Activated CD8-positive, alpha-beta memory T cell treated with anti-CD3 and anti-CD28 coated beads for 24 hours (primary cell): ENCODE data around the gene SNRNP35.
"Not testable (repeated sequence)": the region's sequence is repeated elsewhere in the genome, so short reads cannot be mapped to it uniquely, and the experiment has no call there.

Source experiments
- DNase-seq: peaks from one replicate; pipeline ENCODE4 v3.0.0-alpha.2; 2020

Gene SNRNP35

DNA sequence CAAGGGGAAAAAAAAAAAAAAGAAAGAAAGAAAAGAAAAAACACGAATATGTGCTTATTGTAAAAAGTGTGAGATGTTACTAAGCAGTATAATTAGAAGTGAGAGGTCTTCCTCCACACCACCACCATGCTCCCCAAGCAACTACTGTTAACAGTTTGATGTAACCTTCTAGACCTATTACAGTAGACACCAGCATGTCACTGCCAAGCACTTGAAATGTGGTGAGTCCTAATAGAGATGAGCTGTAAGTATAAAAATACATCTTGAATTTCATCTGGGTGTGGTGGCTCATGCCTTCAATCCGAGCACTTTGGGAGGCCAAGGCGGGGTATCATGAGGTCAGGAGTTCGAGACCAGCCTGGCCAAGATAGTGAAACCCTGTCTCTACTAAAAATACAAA, 8.1 kb upstream of the SNRNP35 start:
- DNase-seq = no peak

DNA sequence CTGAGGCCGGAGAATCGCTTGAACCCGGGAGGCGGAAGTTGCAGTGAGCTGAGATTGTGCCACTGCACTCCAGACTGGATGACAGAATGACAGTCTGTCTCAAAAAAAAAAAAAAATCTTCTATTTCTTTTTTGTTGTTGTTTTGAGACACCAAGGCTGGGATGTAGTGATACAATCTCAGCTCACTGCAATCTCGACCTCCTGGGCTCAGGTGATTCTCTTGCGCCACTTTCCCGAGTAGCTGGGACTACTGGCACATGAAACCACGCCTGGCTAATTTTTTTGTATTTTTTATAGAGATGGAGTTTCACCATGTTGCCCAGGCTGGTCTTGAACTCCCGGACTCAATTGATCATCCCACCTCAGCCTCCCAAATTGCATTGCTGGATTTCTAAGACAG, 7.3 kb upstream of the SNRNP35 start:
- no peak for DNase-seq

DNA sequence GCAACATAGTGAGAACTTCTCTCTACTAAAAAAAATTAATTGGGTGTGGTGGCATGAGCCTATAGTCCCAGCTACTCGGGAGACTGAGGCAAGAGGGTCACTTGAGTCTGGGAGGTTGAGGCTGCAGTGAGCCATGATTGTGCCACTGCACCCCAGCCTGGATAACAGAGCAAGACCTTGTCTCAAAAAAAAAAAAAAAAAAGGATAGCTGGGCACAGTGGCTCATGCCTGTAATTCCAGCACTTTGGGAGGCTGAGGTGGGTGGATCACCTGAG, 5.7 kb upstream of the SNRNP35 start:
- DNase-seq = not testable (repeated sequence)

DNA sequence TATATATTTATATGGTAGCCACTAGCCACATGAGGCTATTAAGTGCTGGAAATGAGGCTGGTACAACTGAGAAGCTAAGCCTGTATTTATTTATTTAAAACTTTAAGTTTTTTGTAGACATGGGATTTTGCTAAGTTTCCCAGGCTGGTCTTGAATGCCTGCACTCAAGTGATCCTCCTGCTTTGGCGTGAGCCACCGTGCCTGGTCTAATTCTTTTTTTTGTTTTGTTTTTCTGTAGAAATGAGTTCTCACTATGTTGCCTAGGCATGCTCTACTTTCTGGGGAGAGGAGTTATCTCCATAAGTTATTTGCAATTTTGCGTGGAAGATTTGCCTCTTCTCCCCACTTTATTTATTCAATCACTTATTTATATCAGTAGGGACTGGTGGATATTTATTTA, 4.8 kb upstream of the SNRNP35 start:
- no peak for DNase-seq

DNA sequence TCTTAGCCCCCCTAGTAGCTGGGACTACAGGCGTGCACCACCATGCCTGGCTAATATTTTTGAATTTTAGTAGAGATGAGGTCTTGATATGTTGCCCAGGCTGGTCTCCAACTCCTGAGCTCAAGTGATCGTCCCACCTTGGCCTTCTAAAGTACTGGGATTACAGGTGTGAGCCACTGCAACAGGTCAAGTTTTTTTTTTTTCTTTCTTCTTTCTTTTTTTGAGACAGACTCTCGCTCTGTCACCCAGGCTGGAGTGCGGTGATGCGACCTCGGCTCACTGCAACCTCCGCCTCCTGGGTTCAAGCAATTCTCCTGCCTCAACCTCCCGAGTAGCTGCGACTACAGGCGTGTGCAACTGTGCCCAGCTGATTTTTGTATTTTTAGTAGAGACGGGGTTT, 5.2 kb downstream of the SNRNP35 start:
- not testable (repeated sequence) for DNase-seq

DNA sequence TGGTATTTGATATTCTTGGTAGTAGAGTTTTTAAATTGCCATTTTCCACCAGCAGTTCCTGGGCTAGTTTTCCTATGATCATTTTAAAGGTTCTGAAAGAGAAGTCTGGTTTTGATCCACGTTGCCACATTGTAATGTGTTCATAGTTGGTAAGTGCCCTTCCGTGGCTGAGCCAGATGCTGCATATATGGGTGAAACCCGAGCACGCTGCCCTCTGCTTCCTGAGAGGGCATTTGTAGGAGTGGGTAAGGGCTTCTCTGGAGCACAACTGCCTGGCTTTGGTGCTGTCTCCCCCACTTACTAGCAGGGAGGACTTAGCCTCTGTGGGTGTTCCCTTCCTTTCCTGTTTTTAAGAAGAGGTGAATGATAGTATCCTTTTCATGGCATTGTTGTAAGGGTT, 7.1 kb downstream of the SNRNP35 start:
- no peak for DNase-seq

DNA sequence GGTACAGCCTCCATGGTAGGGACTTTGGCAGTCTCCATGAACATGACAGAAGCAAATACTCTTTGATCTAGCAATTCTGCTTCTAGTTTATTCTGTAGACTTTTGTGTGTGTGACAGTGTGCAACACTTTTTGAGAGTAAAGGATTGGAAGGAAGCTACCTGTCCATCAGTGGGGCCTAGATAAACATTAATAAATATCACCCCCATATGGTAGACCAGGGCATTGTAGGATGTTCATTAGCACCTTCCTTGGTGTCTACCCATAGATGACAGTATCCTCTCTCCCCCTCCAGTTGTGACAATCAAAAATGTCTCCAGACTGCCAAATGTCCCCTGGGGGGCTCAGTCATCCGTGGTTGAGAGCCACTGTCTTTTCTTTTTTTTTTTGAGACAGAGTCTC, 10.8 kb downstream of the SNRNP35 start:
- DNase-seq = no peak

DNA sequence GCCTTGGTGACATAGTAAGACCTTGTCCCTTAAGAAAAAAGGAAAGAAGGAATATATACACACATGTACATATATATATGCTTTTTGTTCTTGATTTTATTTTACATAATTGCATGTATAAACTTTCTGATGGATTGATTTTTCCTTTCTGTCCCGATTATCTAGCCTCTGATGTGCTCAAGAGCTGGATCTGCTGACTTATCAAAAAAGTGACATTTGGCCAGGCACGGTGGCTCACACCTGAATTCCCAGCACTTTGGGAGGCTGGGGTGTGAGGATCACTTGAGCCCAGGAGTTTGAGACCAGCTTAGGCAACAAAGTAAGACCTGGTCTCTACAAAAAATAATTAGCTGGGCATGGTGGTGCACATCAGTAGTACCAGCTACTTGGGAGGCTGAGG, 12.0 kb downstream of the SNRNP35 start:
- DNase-seq = no peak

DNA sequence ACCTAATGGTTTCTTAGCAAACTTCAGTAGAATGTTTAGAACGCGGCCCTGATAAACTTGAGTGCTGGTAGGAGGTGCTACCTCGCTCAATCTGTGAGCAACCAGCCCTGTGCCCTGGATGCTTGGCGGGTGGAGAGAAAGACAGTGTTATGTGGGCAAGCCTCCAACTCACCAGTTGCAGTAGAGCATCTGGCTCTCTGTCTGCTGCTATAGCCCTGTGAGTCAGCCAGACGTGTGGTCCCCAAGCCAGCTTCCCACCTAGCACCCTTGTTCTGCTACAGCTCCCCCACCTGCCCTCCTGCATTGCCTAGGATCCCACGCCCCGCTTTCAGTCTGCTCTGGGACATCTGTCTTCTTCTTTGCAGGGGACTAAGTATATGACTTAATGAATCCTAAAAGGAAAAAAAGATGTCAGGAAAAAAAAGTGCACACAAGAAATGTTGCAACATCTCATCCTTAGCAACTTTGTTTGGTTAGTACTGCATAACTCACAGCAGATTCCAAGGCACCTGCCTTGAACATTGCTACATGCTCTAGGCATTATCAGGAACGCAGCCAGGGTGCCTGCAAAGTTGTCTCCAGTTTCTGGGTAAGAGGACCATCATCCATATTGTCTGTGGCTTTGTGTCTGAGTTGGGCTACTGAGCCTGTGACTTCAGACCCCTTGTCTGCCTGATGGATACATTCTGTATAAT, 13.6 kb downstream of the SNRNP35 start:
- DNase-seq = no peak

DNA sequence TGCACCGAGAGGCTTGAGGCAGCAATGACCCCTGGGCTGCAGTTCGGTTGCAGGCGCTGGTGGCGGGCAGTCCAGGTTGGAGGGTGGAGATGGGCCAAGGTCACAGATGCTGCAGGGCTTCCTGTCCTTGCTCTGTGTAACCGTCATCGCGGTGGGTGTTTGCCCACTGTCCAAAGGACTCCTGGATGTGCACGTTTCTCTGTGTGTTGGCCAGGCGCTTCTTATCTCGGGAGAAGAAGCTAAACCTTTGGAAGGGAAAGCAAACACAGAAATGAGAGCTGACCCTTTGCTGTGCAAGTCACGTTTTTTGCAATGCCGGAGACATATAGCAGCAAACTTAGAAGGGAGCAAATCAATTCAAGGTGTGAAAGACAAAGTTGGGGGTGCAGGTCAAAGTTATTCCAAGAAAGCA, 14.5 kb downstream of the SNRNP35 start:
- DNase-seq = no peak

DNA sequence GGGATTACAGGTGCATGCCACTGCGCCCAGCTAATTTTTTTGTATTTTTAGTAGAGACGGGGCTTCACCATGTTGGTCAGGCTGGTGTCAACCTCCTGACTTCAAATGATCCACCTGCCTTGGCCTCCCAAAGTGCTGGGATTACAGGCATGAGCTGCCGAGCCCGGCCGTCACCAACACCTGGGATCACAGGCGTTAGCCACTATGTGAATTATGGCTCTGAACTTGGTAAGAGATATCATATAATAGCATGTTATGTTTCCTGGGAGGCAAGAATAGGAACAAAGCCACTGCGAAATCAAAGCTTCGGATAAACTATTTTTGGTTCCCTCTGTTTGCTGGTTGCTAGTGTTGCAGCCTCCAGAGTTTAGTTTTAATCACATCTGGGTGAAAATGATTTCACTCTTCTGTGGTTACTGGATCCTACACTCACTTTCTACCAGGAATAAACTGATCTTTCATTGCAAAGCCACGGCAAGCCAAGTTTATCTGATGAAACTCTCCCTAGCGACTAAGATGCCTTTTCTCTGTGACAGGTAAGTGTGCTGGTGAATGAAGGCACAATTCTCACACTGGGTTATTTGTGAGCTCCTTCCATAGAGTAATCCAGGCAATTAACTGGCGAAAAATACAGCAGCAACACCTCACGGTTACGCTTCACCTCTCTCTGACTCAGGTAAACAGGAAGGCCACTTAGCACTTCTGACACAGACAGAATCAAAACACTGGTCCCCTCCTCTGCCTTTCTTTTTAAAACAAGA, 16.7 kb downstream of the SNRNP35 start:
- no peak for DNase-seq

DNA sequence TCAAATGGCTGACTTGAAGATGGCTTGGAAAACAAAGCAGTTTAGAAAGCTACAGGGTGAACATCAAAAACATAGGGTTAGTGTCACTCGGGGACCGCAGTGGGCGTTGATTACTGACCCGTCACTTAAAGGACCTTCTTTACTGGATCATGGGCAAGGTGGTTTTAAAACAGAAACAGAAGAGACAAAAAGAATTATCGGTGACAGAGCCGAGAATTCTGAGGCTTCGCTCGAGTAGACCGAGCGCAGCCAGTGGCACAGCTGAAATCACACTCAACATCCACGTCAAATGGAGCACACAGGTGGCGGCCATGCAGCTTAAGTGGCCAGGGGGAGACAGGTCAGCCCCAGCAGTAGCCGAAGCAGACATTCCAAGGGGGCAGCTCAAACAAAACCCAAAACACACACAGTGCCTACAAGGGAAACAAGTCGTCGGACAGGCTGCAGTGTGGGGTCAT, 17.3 kb downstream of the SNRNP35 start:
- DNase-seq = no peak

DNA sequence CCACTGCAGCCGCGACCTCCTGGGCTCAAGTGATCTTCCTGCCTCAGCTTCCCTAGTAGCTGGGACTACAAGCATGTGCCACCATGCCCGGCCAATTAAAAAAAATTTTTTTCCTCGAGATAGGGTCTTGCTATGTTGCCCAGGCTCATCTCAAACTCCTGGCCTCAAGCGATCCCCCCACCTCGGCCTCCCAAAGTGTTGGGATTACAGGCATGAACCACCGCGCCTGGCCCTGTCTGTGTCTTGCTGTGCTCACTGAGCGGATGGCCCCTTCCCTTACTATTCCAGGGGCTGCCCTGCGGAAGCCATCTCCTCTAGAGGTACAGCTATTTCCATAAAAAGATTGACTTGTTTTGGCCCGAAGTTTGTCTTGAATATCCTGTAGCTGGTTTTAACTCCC, 20.1 kb downstream of the SNRNP35 start:
- no peak for DNase-seq

DNA sequence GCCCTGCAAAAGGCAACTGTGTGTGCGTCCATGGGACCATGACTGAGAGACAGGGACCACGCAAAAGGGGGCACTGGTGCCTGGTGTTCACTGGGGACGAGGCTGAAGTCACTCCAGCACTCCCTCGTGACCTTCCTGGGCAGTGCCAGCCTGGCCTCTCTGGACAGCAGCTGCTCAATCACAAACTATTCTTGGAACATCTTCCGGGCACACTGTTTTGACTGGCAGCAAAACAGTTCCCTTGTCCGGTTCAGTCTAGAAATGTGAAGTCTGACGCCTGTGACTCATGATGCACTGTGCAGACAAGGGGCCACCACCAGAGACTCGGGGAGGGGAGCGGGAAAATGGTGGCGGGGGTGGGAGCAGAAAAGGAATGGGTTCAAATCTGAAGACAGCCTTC, 20.8 kb downstream of the SNRNP35 start:
- no peak for DNase-seq

DNA sequence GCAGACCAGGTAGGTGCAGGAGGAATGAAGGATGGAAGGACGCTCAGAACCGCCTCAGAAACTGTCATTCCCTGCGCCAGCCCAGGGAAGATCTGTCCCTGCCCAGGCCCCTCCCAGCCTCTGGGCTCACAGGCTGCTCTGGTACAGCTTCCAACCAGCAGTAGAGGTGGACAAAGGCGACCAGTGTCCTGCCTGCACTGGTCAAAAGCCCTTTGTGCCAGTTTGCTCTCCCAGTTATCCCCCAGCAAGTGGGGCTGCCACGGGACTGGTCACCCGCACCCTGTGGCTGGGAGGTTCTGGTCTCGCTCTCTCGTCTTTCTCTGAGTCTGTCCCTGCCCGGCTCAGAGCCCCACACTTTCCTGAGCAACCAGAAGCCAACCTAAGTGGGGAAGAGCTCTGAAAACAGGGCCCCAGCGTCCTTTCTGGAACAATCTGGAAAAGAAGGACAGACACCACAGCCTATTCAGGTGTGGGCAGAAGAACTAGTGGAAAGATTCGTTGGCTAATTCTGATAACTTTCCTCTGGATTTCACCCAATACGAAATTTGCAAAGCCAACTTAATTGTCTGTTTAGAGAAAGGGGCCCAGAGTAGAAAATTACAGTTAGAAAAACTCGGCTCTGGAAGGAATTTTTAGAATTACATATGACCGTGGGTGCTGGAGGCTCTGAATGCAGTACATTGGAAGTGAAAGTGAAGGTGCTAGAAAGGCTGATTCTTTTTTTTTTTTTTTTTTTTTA, 21.7 kb downstream of the SNRNP35 start:
- DNase-seq = no peak

DNA sequence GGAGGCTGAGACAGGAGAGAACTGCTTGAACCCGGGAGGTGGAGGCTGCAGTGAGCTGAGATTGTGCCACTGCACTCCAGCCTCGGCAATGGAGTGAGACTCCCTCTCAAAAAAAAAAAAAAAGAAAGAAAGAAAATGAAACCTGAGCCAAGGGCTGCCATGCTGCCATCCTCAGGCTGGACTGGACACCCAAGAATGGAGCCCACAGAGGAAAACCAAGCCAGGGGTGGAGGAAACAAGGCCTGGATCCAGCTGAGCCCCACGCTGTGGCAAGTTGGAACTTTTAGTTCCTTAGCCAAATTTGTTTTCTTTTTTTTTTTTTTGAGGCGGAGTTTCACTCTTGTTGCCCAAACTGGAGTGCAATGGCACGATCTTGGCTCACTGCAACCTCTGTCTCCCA, 23.3 kb downstream of the SNRNP35 start:
- not testable (repeated sequence) for DNase-seq

DNA sequence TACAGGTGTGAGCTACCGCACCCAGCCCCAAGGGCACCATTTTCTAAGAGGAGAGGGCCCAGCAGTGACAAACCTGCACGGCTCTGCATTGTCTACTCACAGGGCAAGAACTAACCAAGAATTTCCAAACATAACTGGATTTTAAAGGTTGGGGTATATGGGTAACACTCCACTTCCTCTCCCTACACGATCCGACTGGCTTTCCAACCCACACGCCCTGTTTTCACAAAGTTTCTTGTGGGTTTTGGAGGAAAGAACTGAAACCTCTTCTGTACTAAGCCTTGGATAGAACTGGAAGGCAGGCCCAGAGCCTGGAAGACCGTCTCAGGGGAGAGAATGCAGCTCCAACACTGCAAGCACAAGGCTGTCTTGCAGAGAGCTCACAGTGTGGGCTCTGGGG, 24.9 kb downstream of the SNRNP35 start:
- no peak for DNase-seq

DNA sequence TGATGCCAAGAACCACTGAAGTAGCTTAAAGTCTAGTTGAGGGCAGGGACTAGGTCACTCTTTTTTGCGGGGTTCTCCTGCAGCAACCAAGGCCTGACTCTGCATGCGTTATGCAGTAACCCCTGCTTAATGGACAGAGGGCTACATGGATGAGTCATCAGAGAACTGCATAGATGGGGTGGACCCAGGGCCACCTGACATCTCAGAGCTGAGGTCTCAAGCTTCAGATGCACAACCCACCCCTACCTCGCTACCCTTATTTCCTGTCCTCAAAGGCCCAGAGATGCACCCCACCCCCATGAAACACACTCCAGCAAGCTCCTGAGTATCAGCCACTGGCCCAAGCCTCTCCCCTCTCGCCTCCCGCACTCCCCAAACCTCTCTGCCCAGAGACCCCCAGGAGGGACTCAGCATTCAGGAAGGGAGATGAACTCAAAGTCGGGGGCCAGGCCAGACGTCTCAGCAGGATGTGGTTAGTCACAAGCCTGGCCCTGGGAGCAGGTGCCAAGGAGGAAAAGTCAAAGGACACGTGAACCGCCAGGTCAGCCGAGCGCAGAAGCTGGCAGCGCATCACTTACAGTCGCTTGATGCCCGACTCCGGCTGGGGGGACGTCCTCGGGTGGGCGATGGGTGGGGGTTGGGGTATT, 25.8 kb downstream of the SNRNP35 start:
- peak; percentile 60 for DNase-seq

DNA sequence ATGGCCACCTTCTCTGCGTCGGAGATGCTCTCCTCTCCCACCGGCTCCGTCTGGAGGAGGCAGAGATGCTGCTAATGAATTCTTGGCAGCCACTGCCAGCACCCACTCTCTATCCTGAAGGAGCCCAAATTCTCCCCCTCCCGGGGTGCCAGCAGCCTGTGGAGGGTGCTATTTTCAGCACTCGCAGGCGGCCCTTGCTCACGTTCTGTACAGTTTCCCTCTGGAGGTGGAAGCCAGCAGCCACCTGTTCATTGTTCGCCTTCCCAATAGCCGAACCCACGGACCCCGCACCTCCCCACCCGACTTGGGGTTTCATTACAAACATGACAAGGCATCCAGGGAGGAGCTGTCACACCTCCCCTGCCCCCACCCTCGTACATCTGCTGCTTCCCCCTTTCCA, 27.8 kb downstream of the SNRNP35 start:
- DNase-seq = no peak

DNA sequence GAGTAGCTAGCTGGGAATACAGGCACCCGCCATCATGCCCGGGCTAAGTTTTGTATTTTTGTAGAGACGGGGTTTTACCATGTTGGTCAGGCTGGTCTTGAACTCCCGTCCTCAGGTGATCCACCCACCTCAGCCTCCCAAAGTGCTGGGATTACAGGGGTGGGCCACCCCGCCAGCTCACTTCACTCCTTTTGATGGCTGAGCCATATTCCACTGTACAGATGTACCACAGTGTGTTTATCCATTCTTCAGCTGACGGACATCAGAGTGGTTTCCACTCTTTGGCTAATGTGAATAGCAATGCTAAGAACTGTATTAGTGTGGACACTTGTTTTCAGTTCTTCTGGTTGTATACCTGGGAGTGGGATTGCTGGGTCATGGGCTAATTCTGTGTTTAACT, 29.5 kb downstream of the SNRNP35 start:
- DNase-seq = no peak

DNA sequence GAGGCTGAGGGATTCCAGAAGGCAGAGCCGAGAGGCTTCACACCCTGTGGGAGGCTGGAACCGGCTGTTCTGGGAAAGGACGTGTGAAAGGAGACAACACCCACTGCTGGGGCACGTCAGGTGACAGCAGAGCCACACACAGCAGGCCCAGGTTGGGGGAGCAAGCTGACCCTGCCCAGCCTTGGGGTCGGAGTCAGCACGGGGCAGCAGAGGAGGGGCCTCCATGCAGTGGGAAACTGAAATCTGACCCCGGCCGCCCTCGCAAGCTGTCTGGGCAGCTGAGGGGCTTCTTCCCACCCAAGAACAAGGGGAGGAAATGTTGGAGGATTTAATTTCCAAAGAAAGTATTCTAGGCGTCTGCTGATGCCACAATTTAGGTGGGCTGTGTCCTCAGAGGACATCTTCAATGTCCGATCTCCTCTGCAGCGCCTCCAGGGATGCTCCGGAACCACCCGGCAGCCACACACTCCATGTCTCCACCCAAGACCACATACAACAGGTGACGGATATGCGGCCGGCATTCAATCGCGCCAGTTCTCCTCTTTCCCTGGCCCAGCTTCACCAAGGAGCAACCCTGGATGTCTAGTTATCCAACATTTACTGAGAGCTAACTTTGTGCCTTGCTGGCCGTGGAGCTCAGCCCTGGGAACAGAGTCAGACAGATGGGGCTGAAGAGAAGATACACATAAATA, 30.7 kb downstream of the SNRNP35 start:
- no peak for DNase-seq

DNA sequence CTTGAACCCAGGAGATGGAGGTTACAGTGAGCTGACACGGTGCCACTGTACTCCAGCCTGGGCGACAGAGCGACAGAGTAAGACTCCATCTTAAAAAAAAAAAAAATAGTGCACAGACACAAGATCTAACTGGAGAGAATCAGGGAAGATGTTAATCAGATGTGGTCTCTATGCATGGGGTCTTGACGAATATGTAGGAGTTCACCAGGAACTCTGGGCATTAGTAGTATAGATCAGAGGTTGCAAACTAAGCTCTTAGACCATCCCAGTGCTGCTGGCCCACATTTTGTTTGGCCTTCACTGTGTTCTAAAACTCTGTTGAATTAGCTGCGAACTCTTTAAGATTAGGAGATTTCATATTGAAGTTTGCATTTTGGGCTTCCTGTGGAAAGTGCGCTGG, 31.6 kb downstream of the SNRNP35 start:
- DNase-seq = no peak

DNA sequence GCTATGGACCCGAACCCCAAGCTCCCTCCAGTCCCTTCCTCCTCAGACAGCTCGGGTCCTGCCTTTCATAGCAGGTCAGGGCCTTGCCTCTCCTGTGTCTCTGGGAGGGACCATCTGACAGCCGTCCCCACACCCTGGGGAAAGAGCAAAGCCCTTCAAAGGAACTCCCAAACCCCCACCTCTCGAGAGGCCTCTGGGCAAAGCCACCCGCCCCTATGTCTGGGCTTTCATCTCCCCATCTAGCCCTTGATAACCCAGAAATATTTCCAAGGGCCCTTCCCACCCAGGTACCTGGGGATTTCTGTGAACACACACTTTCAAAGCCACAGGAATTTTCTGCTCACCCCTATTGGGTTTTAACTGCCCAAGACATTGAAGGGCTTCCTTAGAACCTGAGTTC, 32.1 kb downstream of the SNRNP35 start:
- no peak for DNase-seq
